Measurements from ENCODE around the gene MSRB2.

The MSRB2 gene

DNA sequence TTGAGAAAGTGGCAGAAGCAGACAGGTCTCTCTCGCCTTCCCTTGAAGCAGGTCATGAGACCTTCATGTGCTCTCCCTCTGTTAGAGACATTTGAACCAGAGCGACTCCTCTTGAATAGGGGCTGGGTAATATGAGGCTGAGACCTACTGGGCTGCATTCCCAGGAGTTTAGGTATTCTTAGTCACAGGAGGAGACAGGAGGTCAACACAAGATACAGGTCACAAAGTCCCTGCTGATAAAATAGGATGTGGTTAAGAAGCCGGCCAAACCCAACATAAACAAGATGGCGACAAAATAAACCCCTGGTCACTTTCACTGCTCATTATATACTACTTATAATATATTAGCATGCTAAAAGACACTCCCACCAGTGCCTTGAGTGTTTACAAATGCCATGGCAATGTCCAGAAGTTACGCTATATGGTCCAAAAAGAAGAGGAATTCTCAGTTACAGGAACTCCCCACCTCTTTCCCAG is 43.5 kb upstream of the MSRB2 start:
- Histone ChIP-seq H3K36me3 (no peaks in the 10 kb centered on the region), H3K27me3 (no peaks in the 10 kb centered on the region), H3K4me3 (ENCODE audit: low read depth in 1 of 2, low read length in 1 of 2) (no peak overlapping the region), H3K9me3 (no peaks in the 10 kb centered on the region), H3K27ac (no peak overlapping the region), H3K4me1 (ENCODE audit: control insufficient read depth in 1 of 2, insufficient read depth in 1 of 2, low read depth in 1 of 2, low read length in 1 of 2) (no peaks in the 10 kb centered on the region)
- TF ChIP-seq, protein P1, sequence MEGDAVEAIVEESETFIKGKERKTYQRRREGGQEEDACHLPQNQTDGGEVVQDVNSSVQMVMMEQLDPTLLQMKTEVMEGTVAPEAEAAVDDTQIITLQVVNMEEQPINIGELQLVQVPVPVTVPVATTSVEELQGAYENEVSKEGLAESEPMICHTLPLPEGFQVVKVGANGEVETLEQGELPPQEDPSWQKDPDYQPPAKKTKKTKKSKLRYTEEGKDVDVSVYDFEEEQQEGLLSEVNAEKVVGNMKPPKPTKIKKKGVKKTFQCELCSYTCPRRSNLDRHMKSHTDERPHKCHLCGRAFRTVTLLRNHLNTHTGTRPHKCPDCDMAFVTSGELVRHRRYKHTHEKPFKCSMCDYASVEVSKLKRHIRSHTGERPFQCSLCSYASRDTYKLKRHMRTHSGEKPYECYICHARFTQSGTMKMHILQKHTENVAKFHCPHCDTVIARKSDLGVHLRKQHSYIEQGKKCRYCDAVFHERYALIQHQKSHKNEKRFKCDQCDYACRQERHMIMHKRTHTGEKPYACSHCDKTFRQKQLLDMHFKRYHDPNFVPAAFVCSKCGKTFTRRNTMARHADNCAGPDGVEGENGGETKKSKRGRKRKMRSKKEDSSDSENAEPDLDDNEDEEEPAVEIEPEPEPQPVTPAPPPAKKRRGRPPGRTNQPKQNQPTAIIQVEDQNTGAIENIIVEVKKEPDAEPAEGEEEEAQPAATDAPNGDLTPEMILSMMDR (IDR thresholded peaks at IDR 0.05) = no peak

DNA sequence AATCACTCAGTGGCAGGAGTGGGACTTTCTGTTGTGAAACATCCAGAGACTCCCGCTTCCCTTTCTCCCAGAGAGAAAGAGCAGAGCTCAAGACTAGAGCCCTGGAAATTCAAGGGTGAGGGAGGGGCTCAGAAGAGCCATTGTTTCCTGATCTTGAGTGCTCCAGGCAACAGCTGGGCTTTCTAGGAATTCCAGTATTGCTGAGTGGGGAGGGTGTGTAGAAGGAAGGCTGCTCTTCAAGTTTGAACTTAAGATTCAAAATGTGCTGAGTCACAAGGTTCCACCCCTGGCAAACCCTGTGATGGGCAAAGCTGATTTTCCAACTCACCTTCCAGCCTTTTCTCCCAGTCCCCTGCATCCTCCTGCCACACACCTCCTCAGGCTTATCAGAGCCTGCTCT is 42.3 kb upstream of the MSRB2 start:
- H3K9me3 ChIP-seq = no peaks in the 10 kb centered on the region
- no peak overlapping the region for H3K27ac ChIP-seq
- H3K4me1 ChIP-seq (ENCODE audit: control insufficient read depth in 1 of 2, insufficient read depth in 1 of 2, low read depth in 1 of 2, low read length in 1 of 2) = no peaks in the 10 kb centered on the region
- TF ChIP-seq, protein P1 (IDR thresholded peaks at IDR 0.05) = no peak
- no peak overlapping the region for H3K4me3 ChIP-seq (ENCODE audit: low read depth in 1 of 2, low read length in 1 of 2)
- no peaks in the 10 kb centered on the region for H3K36me3 ChIP-seq
- H3K27me3 ChIP-seq = no peaks in the 10 kb centered on the region

DNA sequence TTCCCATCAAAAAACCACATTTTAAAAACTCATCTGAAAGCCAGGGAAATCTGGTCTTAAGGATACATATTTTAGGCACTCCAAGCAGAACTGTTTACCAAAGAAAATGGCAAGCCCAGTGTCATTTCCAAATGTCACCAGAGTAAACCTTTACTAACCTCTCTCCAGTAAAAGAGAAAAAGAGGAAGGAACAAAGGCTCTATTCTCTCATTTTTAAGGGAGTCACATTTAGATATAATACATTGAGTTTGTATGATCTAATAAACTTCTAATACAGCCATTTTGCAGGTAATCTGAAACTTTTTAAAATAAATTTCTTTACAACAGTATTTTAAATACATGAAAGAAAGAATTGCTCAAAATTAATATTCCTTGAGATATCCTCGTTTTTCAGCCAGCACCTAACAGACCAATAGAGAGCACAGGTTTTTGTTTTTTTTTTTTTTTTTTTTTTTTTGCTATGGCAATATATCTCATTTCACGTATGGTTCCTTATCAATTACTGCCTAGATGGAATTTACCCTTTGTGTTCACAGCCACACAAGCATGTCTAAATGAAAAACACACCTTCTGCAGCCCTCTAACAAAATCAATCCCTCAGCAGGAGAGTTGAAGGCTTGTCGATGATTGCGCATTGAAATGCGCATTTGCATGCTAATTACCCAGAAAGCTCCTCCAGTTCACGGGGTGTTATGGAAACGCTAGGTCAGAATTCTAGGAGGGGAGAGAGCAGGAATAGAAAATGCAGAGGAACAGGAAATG is 39.8 kb upstream of the MSRB2 start:
- H3K27ac ChIP-seq = no peak overlapping the region
- H3K36me3 ChIP-seq = no peaks in the 10 kb centered on the region
- H3K4me3 ChIP-seq (ENCODE audit: low read depth in 1 of 2, low read length in 1 of 2) = no peak overlapping the region
- TF ChIP-seq, protein P1 (IDR thresholded peaks at IDR 0.05) = no peak
- H3K4me1 ChIP-seq (ENCODE audit: control insufficient read depth in 1 of 2, insufficient read depth in 1 of 2, low read depth in 1 of 2, low read length in 1 of 2) = no peaks in the 10 kb centered on the region
- no peaks in the 10 kb centered on the region for H3K9me3 ChIP-seq
- H3K27me3 ChIP-seq = no peaks in the 10 kb centered on the region

DNA sequence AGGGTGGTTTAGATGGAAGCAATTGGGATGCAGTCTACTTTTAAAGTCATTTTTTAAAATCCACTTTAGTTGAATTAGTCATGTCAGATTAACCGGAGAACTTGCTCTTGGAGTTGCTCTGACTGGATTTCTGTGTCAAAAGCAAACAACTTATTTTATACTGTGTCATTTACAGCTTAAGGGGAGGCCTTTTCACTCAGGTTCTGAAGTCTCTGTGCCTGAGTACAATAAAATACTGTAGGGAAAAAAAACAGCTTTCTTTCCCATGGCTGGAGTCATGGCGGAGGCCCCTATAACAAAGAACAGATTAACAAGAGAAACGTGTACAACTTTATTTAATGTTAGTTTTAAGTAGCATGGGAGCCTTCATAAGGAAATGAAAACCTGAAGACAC is 39.2 kb upstream of the MSRB2 start:
- H3K27ac ChIP-seq = no peak overlapping the region
- TF ChIP-seq, protein P1 (IDR thresholded peaks at IDR 0.05) = no peak
- H3K4me1 ChIP-seq (ENCODE audit: control insufficient read depth in 1 of 2, insufficient read depth in 1 of 2, low read depth in 1 of 2, low read length in 1 of 2) = no peaks in the 10 kb centered on the region
- H3K4me3 ChIP-seq (ENCODE audit: low read depth in 1 of 2, low read length in 1 of 2) = no peak overlapping the region
- peaks cover 4% of the 10 kb centered on the region for H3K27me3 ChIP-seq
- H3K9me3 ChIP-seq = no peaks in the 10 kb centered on the region
- no peaks in the 10 kb centered on the region for H3K36me3 ChIP-seq

DNA sequence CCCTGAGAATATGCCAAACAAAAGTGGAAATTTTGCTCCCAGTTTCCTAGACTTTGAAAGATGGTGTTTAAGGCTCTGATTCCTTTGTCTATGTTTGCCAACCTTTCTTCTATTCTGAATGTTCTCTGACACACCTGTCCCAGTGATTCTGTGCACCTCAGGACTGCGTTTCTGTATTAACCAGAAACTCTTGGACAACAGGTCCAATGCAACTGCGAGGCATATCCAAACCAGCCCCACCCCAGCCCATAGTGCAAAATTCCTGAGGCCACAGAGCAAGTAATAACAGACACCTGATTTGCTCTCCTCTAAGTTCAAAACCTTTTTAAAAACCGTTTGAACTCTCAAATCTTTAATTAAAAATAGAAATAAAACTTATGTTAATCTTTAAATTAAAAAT is 37.0 kb upstream of the MSRB2 start:
- Histone ChIP-seq H3K27ac (no peak overlapping the region), H3K27me3 (peaks cover 9% of the 10 kb centered on the region), H3K4me1 (ENCODE audit: control insufficient read depth in 1 of 2, insufficient read depth in 1 of 2, low read depth in 1 of 2, low read length in 1 of 2) (no peaks in the 10 kb centered on the region), H3K4me3 (ENCODE audit: low read depth in 1 of 2, low read length in 1 of 2) (no peak overlapping the region), H3K36me3 (no peaks in the 10 kb centered on the region), H3K9me3 (no peaks in the 10 kb centered on the region)
- TF ChIP-seq, protein P1 (IDR thresholded peaks at IDR 0.05) = no peak
